GM18498 (cell line): ENCODE data around the gene OXSM.

Experiments used
- ATAC-seq: cut with Tn5 transposase; IDR thresholded peaks from one replicate; pipeline ENCODE4 v1.9.1; 2021; ENCODE audit warnings: mild to moderate bottlenecking, moderate library complexity; ENCODE audit not compliant: unreplicated experiment

The OXSM gene

GRCh38 chr3:25803833-25804232 is 13.9 kb downstream of the OXSM start:
- no peak for ATAC-seq

GRCh38 chr3:25804676-25805075 is 14.8 kb downstream of the OXSM start:
- no peak for ATAC-seq

- no peak for ATAC-seq
These were observed 22.8 kb downstream of the OXSM start for GRCh38 chr3:25812644-25813043.

- ATAC-seq = no peak
These were observed 27.2 kb downstream of the OXSM start for GRCh38 chr3:25817107-25817506.

- ATAC-seq = no peak
These were observed 27.7 kb downstream of the OXSM start for GRCh38 chr3:25817638-25818037.

GRCh38 chr3:25818335-25818734 is 28.4 kb downstream of the OXSM start:
- ATAC-seq = peak; percentile 37

GRCh38 chr3:25820366-25820765 is 30.5 kb downstream of the OXSM start:
- ATAC-seq = no peak

GRCh38 chr3:25820816-25821486 is 31.1 kb downstream of the OXSM start:
- no peak for ATAC-seq

GRCh38 chr3:25821746-25822573 is 32.1 kb downstream of the OXSM start:
- ATAC-seq = no peak

- ATAC-seq = no peak
These were observed 33.4 kb downstream of the OXSM start for GRCh38 chr3:25823314-25823713.

GRCh38 chr3:25826510-25826909 is 36.6 kb downstream of the OXSM start:
- ATAC-seq = no peak

GRCh38 chr3:25830373-25831280 is 40.7 kb downstream of the OXSM start:
- ATAC-seq = no peak

GRCh38 chr3:25831578-25831977 is 41.7 kb downstream of the OXSM start:
- no peak for ATAC-seq

GRCh38 chr3:25834346-25834745 is 44.5 kb downstream of the OXSM start:
- peak; percentile 86 for ATAC-seq

- ATAC-seq = no peak
These were observed 46.7 kb downstream of the OXSM start for GRCh38 chr3:25836579-25836978.

- no peak for ATAC-seq
These were observed 47.1 kb downstream of the OXSM start for GRCh38 chr3:25837038-25837437.

- no peak for ATAC-seq
These were observed 50.2 kb downstream of the OXSM start for GRCh38 chr3:25840099-25840498.

- no peak for ATAC-seq
These were observed 53.4 kb downstream of the OXSM start for GRCh38 chr3:25843332-25843731.
